ENCODE results near the gene CTRL. TPM values are rescaled to one million over a fixed set of nuclear protein-coding genes. Genes with fewer than 3 reads are reported as not detected.

The CTRL gene
- total RNA-seq, 2 donors from 2014 or later, result 0.66 to 2.3 TPM

DNA sequence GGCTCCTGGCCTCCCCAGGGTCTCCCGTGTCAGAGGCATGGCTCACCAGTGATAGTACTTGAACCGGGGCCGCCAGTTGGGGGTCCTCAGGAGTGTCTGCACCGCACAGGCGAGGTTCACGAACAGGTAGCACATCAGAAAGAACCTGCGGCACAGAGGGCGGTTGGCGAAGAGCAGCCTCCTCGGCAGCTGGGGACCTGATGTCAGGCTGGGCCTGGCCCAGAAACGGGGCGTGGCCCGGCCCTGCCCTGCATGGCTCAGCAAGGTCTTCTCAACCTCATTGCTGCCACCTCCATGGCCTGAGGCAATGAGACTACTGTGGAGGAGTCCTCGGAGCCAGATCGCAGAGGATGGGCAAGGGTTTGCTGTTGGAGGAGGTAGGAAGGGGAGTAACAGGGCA lies 16.4 kb upstream of the CTRL start:
- Mint-ChIP-seq H3K4me3 (no peak overlapping the region), H3K27me3 (ENCODE audit: insufficient read depth) (no peaks in the 10 kb centered on the region), H3K27ac (no peak overlapping the region), H3K9me3 (no peaks in the 10 kb centered on the region), H3K36me3 (ENCODE audit: low read depth) (peaks cover 30% of the 10 kb centered on the region), H3K4me1 (peaks cover 6% of the 10 kb centered on the region)
- Histone ChIP-seq H3K9ac (ENCODE audit: extremely low read depth, low read length, poor library complexity, severe bottlenecking) (no peak overlapping the region), H3K9me3 (ENCODE audit: control insufficient read depth, low read length) (no peaks in the 10 kb centered on the region), H3K4me1 (ENCODE audit: control insufficient read depth, insufficient read depth, low read length) (peaks cover 10% of the 10 kb centered on the region), H3K36me3 (ENCODE audit: control insufficient read depth, insufficient read depth, low read length) (peaks cover 37% of the 10 kb centered on the region), H3K27me3 (ENCODE audit: control insufficient read depth, insufficient read depth, low read length, poor library complexity, severe bottlenecking) (no peaks in the 10 kb centered on the region), H3K4me3 (ENCODE audit: low read length) (no peak overlapping the region), H3K27ac (ENCODE audit: low read depth, low read length) (no peak overlapping the region)
- no peak for DNase-seq
- TF ChIP-seq, protein P1, sequence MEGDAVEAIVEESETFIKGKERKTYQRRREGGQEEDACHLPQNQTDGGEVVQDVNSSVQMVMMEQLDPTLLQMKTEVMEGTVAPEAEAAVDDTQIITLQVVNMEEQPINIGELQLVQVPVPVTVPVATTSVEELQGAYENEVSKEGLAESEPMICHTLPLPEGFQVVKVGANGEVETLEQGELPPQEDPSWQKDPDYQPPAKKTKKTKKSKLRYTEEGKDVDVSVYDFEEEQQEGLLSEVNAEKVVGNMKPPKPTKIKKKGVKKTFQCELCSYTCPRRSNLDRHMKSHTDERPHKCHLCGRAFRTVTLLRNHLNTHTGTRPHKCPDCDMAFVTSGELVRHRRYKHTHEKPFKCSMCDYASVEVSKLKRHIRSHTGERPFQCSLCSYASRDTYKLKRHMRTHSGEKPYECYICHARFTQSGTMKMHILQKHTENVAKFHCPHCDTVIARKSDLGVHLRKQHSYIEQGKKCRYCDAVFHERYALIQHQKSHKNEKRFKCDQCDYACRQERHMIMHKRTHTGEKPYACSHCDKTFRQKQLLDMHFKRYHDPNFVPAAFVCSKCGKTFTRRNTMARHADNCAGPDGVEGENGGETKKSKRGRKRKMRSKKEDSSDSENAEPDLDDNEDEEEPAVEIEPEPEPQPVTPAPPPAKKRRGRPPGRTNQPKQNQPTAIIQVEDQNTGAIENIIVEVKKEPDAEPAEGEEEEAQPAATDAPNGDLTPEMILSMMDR (conservative IDR thresholded peaks at IDR 0.05), result no peak
- 94 to 95% methylated on average over 15 of the region's 15 CpGs for WGBS, 2 experiments (ENCODE audit: insufficient coverage in 1 of 2, insufficient read length in 1 of 2)

DNA sequence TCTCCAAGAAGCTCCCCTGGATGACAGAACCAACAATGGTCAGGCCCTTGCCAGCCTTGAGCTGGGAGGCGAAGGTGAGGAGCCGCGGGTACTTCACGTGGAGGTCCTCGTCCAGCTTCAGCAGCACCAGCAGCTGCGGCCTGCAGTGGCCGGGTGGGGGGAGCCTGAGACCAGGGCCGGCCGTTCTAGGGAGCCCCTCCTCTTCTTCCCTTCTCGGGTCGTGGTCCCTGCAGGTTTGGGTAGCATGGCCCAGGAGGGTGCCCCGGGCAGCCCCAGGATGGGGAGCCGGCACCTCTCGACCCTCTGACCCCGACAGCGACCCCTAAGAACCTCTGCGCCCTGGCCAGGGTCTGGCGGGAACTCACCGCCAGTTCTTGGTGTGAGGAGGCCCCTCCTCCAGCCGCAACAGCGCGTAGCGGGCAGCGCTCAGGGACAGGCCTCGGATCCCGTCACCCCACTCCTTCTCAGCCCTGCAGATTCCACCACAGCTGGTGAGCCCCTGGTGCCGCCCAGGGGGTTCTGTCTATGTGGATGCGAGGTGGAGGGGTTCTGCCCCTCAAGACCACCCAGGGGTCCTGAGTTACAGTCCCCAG lies 15.4 kb upstream of the CTRL start:
- no peak overlapping the region for H3K9ac ChIP-seq (ENCODE audit: extremely low read depth, low read length, poor library complexity, severe bottlenecking)
- no peak overlapping the region for H3K27ac ChIP-seq (ENCODE audit: low read depth, low read length)
- Mint-ChIP-seq H3K9me3 (no peaks in the 10 kb centered on the region), H3K36me3 (ENCODE audit: low read depth) (peaks cover 29% of the 10 kb centered on the region), H3K27me3 (ENCODE audit: insufficient read depth) (no peaks in the 10 kb centered on the region), H3K4me1 (peaks cover 6% of the 10 kb centered on the region), H3K4me3 (no peak overlapping the region), H3K27ac (no peak overlapping the region)
- no peaks in the 10 kb centered on the region for H3K27me3 ChIP-seq (ENCODE audit: control insufficient read depth, insufficient read depth, low read length, poor library complexity, severe bottlenecking)
- no peak for DNase-seq
- TF ChIP-seq, protein P1 (conservative IDR thresholded peaks at IDR 0.05), result no peak
- 91 to 96% methylated on average over 10 to 28 of the region's 28 CpGs for WGBS, 2 experiments (ENCODE audit: insufficient coverage in 1 of 2, insufficient read length in 1 of 2)
- peaks cover 10% of the 10 kb centered on the region for H3K4me1 ChIP-seq (ENCODE audit: control insufficient read depth, insufficient read depth, low read length)
- no peak overlapping the region for H3K4me3 ChIP-seq (ENCODE audit: low read length)
- H3K9me3 ChIP-seq (ENCODE audit: control insufficient read depth, low read length), result no peaks in the 10 kb centered on the region
- H3K36me3 ChIP-seq (ENCODE audit: control insufficient read depth, insufficient read depth, low read length), result peaks cover 38% of the 10 kb centered on the region

DNA sequence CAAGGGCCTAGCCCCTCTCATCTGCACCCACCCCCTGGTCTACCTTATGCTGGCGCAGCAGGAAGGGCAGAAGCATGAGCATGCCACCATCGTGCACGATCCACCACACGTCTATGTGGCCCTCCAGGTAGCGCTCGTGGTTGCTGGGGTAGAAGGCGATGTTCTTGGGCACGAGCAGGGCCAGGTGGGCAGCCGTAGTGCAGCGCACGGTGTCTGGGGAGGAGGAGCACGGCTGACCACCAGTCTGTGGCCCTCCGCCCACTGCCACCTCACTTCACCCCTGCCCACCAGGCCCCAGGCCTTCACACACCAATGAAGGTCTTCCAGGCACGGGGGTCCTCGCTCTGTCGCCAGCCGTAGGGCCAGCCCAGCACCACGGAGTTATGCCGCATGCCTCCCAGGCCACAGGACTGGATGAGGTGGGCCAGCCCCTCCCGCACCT lies 14.5 kb upstream of the CTRL start:
- Histone ChIP-seq H3K9ac (ENCODE audit: extremely low read depth, low read length, poor library complexity, severe bottlenecking) (no peak overlapping the region), H3K27me3 (ENCODE audit: control insufficient read depth, insufficient read depth, low read length, poor library complexity, severe bottlenecking) (no peaks in the 10 kb centered on the region), H3K4me1 (ENCODE audit: control insufficient read depth, insufficient read depth, low read length) (peaks cover 10% of the 10 kb centered on the region), H3K36me3 (ENCODE audit: control insufficient read depth, insufficient read depth, low read length) (peaks cover 38% of the 10 kb centered on the region), H3K27ac (ENCODE audit: low read depth, low read length) (no peak overlapping the region), H3K4me3 (ENCODE audit: low read length) (no peak overlapping the region), H3K9me3 (ENCODE audit: control insufficient read depth, low read length) (no peaks in the 10 kb centered on the region)
- no peak overlapping the region for H3K27ac Mint-ChIP-seq
- TF ChIP-seq, protein P1 (conservative IDR thresholded peaks at IDR 0.05), result no peak
- H3K4me3 Mint-ChIP-seq, result no peak overlapping the region
- no peak for DNase-seq
- H3K9me3 Mint-ChIP-seq, result no peaks in the 10 kb centered on the region
- WGBS, 2 experiments (ENCODE audit: insufficient coverage in 1 of 2, insufficient read length in 1 of 2), result 92 to 98% methylated on average over 15 to 20 of the region's 20 CpGs
- no peaks in the 10 kb centered on the region for H3K27me3 Mint-ChIP-seq (ENCODE audit: insufficient read depth)
- H3K36me3 Mint-ChIP-seq (ENCODE audit: low read depth), result peaks cover 25% of the 10 kb centered on the region
- H3K4me1 Mint-ChIP-seq, result peaks cover 6% of the 10 kb centered on the region
